ENCODE data around the gene SHOC2.

The SHOC2 gene

DNA sequence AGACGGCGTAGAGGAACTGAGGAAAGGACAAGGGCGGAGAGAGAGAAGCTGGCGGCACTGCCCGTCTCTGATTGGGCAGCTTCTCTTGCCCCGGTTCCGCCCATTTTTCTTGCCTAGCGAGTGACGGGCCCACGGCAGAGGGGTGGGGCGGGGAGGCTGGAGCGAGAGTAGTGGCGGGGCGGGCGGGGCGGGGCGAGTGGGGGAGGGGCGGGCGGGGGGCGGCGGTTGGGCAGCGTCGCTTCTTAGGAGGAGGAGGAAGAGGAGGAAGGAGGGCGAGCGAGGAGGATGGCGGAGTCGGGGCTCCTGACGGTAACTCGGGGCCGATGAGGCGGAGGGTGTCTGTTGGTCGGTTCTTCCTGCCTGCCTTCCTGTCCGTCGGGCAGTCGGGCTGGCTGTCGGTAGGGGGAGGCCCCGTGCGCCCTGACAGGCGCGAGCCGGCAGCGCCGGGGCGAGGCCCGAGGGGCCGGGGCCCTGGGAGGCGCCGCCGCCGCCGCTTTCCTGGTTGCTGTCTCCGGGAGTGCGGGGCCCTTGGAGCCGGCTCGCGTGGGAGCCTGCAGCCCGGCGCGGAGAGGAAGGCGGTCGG is at the start of gene SHOC2:
SHOC2 (plus strand) TSS at position 256 of the 583 bp plus-strand sequence. CDS start 44,755 bp downstream, outside the sequence.
- no peak for DNase-seq

DNA sequence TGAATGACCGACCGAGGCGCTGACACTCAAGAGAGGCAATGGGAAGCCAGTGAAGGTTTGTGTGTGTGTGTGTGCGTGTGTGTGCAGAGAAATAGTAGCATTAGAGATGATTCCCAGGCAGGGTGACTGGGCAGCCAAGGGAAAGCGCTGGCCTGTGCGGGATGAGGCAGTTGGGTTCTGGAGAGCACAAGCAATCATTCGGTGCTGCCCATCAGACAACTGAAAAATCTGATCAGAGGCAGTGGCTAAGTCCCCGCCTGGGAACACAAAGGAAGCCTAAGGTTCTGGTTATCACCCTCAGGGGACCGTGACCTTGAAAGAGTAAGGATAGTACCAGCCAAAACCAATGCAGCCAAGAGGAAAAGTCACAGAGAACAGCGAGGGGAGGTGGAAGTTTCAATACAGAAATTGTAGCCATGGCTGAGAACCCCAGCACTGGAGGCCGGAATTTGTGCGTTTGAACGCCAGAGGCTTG is 48.5 kb upstream of the SHOC2 start:
- peak; percentile 62 for DNase-seq

DNA sequence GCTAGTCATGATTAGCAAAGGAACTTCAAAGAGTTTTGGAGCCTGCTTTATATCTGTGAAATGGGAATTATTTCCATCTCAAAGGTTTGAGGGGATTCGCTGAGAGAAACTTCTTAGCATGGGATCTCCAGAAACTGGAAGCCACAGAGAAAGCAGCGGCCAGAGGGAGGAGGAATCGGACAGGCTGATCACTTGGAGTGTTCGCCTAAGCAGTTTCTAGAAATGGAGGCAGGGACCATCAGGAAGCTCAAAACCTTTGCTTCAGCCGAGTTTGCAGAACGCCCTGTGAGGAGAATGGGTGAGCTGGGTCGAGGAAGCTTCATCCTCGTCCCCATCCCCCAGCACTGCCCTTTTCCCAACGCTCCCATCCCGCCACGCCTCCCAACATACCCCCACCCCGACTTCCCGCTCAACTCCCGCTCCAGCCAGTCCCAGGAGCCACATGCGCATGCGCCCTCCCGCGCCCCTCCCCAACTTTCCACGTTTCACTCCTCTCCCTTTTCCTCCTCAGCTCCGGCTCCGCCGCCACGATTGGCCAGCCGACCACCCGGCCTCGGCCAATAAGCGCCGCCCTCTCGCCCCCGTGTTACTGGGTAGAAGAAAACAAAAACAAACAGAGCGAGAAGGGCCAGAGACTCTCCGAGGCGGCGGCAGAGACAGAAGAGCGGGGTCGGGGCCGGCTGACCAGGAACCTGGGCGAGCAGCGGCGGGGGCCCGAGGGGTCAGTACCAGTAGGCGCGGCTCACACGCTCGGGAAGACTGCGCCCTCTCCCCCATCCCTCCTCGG is 47.9 kb upstream of the SHOC2 start, which contains the start of gene PDCD4:
PDCD4 (plus strand) TSS at position 631 of the 787 bp plus-strand sequence. CDS start 4,100 bp downstream, outside the sequence.
- DNase-seq = peak; percentile 99

DNA sequence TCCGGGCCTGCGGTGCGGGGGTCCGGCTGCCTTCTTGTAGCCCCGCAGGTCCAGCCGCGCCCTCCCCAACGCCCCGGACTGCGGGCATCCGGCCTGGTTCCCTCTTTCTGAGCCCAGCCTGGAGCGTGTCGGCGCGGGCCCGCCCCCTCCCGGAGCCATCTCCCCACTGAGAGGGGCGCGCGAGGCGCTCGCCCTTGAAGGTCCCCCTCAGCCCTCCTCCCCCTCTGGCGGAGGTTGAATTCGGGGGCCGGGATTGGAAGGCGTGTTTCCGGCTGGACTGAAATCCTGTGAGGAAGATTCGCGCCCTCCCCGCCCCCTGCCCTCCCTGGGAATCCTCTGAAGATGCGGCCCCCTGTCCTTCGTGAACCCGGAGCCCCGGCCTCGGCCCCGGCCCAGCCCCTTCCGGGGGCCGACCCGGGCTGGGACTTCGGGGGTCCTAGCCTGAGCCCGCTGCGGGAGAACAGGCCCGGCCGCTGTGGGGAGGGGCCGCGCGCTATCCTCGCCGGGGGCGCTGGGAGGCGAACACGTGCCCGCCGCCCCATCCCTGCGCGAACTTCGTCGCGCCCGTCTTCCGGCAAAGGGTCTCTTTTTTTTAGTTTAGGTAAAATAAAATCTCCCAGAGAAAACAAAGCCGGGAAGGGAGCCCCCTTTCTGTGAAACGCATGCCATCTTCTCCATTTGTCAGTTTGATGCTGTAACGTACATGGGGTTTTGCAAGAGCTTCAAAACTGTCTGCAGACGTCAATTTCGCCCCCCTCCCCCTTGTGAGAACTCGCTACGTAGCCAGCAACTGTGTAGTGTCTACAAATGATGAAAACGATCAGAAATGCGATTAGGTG is 47.0 kb upstream of the SHOC2 start:
- DNase-seq = peak; percentile 96

DNA sequence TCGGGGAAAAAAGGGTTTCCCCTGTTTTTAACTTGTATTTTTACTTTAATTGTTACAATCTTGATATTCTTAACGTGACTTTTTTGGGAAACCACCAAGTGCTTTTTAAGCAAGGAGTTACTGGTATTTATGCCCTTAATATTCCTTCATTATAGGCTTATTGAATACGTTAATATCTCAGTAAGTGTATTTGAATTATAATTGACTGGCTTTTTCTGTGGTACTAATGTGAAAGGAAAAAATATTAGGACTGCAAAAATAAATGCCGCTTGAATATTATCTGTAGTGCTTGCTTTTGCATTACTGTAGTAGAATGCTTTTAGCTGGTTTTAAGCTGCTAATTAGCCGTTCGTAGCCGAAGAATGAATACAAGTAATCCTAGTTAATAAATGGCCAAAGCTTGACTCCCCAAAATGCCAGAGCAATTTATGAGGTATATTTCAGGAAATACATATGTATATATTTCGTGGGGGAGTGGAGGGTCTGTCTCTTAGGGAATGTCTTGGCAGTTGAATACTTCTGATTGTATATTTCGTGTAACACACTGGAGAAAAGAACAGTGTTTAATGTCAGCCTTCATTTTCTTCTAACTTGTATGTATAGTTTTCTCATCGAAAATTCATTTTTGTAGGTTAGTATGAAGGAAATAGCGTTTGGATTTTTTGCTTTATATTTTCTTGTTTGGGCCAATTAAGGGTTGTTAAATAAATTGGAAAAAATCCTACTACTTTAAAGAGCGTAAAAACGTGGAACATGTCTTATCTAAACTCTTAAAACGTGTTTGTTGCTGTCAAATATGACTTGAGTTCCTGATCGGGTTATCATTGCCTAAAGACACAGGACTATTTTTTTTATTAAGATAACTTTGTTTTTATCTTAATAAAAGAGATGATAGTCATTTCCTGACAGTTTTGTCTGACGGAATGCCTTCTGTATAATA is 46.1 kb upstream of the SHOC2 start:
- DNase-seq = peak; percentile 72

DNA sequence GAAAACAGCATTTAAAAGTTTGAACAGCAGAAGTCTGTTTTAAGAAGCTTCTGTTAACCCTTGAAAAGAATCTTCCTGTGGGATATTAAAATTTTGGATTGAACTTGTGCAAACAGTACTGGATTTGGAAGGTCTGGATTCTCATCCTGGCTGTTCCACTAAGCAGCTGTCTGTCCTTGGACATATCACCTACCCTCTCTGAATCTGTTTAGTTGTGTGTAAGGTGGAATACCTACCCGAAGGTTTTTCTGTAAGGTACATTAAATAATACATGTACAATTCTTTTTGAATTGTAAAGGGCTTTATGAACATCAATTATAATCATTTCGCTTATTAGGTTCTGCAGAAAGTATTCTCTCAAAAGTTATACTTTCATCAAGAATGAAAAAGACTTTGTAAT is 45.5 kb upstream of the SHOC2 start:
- peak; percentile 63 for DNase-seq

DNA sequence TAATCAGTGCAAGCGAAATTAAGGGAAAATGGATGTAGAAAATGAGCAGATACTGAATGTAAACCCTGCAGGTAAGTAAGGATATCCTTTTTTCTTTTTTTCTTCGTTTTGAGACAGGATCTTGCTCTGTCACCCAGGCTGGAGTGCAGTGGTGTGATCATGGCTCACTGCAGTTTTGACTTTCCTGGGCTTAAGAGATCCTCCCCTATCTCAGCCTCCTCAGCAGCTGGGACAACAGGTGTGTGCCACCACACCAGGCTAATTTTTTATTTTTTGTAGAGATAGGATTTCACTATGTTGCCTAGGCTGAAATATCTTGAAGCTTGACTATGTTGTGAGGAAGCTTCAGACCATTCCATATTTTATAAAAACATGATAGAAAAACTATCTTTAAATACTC is 43.4 kb upstream of the SHOC2 start:
- DNase-seq = no peak

DNA sequence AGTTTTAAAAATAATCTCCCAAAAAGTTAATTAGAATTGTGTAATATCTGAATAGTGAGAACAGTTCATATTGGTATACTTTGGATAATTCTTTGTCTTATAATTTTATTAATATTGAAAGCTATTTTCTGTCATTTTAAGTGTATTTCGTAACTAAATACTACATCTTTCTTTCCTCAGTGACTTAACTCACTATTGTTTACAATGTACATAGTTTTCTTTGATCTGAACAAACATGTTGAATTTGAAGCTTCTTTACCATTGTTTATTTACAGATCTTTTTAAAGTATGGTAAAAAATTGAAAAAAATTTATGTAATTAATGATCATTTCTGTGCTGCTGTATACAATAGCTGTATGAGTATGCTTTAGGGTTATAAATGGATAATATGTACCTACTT is 42.6 kb upstream of the SHOC2 start:
- no peak for DNase-seq

DNA sequence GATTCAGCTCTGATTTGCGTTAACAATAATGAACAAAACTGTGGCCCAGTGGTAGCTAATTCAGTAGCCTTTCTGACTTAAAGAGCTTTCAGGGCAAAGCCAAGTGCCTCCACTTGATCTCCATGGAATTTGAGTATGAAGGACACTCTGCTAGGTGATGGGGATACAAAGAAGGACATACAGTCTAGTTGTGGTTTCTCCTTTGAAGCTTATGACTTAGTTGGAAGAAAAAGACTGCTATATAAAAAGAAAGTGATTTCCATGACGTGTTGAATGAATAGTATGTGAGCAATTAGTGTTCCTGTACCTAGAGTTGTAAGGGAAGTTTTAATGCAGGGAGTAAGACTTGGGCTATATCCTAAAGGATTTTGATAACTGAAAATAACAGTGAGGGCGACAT is 39.4 kb upstream of the SHOC2 start:
- DNase-seq = no peak

DNA sequence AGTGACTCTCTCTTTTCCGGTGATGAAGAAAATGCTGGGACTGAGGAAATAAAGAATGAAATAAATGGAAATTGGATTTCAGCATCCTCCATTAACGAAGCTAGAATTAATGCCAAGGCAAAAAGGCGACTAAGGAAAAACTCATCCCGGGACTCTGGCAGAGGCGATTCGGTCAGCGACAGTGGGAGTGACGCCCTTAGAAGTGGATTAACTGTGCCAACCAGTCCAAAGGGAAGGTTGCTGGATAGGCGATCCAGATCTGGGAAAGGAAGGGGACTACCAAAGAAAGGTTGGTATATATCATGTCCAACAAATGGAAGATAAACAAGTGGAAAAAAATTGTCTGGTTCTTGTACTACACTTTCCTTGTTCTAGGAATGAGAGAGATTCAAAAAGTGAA is 38.2 kb upstream of the SHOC2 start:
- DNase-seq = no peak

DNA sequence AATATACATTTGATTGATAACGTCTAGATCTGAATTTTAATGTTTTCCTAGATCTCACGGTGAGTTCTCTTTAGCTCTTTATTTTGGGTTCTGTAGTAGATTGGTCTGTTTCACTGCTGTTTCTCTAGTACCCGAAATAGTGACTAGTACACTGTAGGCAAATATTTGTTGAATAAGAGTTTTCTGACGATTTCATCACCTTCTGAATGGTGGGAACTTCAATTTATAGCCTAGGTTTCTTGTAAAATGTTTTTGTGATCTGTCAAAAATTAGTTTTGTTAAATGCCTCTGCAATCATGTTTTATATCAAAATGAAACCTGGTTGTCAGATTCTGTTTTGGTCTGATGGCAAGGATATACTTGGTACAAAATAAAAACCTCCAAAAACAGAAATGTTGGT is 37.5 kb upstream of the SHOC2 start:
- peak; percentile 42 for DNase-seq

DNA sequence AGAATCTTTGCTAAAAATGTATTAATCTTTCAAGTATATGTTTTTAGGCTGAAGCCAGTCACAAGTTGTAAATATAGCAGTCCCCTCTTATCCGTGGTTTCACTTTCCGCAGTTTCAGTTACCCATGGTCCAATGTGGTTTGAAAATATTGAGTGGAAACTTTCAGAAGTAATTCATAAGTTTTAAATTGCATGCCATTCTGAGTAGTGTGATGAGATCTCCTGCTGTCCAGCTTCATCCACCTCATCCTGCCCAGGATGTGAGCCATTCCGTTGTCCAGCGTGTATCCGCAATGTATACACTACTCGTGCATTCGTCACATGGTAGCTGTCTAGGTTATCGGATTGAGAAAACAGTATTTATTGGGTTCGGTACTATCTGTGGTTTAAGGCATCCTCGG is 35.5 kb upstream of the SHOC2 start:
- peak; percentile 67 for DNase-seq

DNA sequence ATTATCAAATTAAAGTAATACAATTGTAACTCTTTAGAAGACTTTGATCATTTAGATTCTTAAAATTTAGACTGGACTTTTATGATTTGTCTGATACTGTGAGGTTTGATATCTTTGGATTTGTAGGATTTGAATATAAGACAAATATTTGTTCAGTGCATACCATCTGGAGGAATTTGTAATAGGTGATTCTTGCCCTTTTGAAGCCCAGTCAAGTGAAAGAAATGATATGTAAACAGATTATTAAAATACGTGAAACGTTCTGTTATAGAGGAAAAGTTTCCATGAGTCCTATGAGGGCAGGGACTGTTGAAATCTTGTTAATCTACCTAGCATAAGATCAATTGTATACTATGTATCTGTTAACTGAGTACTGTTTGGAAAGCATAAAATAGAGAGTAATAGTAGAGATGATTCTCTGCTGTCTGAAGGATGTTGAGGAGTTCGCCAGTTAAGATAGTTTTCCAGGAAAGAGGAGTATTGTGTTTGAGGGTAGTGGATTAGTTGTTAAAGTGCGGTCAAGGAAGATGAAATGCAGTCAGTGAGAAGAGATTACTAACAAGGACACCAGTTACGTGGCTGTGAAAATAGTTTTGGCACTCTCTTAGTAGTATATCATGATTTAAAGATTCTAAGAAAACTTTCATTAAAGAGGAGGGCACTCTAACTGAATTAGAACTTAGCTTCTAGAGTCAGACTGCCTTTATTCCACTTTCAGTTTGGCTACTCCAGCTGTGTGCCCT is 33.3 kb upstream of the SHOC2 start:
- peak; percentile 73 for DNase-seq

DNA sequence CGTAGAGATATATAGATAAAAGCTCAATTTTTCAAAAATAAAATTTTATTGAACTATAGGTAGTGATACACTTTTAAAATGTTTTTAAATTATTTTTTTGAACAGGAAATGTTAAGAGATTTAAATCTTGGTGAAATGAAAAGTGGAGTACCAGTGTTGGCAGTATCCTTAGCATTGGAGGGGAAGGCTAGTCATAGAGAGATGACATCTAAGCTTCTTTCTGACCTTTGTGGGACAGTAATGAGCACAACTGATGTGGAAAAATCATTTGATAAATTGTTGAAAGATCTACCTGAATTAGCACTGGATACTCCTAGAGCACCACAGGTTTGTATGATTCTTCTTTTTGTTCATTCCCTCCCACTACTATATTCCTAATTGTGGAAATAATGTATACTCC is 31.8 kb upstream of the SHOC2 start:
- no peak for DNase-seq

DNA sequence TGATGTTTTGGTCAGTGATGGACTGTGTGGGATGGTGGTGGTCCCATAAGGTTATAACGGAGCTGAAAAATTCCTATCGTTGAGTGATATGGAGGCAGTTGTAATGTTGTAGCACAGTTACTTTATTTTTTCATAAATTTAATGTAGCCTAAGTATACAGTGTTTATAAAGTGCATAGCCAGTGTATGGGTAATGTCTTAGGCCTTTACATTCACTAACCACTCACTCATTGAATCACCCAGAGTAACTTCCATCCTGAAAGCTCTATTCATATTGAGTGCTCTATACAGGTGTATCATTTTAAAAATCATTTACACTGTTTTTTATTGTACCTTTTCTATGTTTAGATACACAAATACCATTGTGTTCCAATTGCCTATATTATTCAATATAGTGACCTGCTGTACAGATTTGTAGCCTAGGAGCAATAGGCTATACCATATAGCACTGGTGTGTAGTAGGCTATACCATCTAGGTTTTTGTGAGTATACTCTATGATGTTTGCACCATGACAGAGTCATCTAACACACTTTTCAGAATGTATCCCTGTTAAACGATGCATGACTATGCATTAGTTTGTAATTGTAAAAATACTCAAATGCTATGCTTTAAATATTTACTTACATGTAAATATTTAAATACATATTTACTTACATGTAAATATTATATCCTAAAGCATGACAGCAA is 26.7 kb upstream of the SHOC2 start:
- no peak for DNase-seq

DNA sequence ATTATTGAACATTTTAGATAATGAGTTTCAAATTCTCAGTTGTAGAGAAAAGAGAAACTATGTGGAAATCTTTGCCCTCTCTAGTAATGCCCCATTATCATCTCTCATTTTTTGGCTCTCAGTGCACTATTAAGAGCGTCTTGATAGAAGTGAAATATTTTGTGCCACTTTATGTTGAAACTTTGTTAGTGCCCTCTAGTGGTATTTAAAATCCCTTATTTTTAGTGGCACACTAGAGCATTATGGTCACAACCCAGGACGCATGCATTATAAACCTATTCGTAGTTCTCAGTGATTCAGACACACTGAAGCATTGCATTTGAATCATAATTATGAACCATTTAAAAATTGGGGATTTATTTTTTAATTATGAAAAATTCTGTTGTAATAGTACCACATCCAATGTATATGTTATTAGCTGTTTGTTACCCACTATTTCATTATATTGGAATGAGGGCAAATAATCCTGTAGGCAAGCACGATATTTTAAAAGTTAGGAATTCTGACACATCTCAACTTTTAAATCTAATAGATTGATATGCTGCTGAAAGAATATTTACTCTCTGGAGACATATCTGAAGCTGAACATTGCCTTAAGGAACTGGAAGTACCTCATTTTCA is 25.7 kb upstream of the SHOC2 start:
- peak; percentile 86 for DNase-seq

DNA sequence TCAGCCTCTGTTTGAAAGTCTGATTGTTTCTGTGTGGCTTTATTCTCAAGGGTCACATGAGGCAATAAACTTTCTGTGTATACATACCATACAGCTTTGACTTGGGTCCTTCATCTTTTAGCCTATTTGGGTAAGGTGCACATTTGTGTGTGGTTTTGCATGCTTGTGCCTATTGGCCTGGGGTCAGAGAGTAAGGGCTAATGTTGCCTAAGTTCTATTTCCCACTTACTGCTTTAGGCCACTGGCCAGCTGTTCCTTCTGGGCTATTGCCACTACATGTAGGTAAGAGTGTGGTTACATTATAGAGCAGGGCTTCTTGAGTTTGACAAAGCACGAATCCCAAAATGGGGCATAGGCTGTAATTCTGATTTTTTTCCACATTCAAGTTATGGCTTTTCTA is 22.2 kb upstream of the SHOC2 start:
- no peak for DNase-seq

DNA sequence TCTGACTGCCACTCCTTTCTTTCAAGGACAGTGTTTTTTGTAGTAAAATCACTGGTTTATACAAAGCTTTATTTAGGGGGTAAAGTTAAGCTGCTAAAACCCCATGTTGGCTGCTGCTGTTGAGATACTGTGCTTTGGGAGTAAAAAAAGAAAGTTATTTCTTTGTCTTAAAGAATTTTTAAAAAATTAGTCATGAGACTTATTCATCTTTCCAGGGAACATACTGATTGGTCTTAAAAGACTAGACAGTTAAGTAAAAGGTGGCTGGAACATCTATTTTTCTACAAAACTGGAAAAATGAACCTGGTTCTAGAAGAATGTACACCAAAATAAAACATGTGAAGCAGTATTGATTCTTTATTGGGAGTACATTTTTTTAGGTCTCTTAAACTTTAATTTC is 21.0 kb upstream of the SHOC2 start:
- no peak for DNase-seq

DNA sequence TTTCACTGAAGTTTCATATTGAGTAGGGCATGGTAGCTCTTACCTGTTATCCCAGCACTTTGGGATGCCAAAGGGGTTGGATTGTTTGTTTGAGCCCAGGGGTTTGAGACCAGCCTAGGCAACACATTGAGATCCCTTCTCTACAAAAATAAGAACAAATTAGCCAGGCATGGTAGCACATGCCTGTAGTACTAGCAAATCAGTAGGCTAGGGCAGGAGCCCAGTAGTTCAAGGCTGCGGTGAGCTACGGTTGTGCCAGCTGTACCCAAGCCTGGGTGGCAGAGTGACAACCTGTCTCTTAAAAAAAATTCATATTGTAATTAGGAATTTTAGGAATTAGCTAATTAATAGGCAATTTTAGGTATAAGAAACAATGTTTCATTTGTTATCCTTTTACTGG is 18.4 kb upstream of the SHOC2 start:
- DNase-seq = no peak

Measured in OCI-M1 (cell line).